ENCODE measurements around the gene RBFOX2. TPM values are rescaled to one million over a fixed set of nuclear protein-coding genes. Genes with fewer than 3 reads are reported as not detected.

Gene RBFOX2
- total and polyA plus RNA-seq, 10 of the 15 experiments (the other 5 are each of a cell fraction or from before 2014, with no cell fraction given): 0.01 to 2.7 (median 0.17) TPM; not detected in 4

DNA sequence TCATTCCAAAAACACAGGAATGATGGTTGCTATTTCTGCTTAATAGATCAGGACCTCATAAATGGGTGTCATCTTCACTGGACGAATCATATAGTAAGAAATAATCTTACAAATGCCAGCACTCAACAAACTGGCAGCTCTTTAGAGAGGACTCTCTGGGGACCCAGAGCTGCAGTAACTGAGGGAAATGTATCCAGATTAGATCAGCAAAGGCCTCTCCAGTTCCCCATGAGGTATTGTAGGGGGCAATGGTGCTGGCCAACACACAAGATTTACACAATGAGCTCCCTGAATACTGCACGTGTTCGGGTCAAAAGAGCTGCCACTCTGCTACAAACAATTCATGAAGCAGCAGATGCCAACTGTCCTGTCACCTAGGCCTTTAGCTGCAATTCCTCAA is 110.2 kb downstream of the RBFOX2 start:
- Histone ChIP-seq H2AFZ (ENCODE audit: control insufficient read depth, low read depth, low read length) (no peak overlapping the region), H3K4me1 (ENCODE audit: control insufficient read depth, insufficient read depth, low read length) (no peaks in the 10 kb centered on the region), H3K27ac (ENCODE audit: control insufficient read depth, insufficient read depth) (no peak overlapping the region), H3K27me3 (replicated peaks in 1 of 2; ENCODE audit: control insufficient read depth in 2 of 2, insufficient read depth in 2 of 2, low read length in 1 of 2) (peaks cover 0 to 2% of the 10 kb centered on the region in 2 experiments; a peak in 2 of 4 replicates), H3K9ac (ENCODE audit: control insufficient read depth, insufficient read depth, low read length) (no peak overlapping the region), H3K4me3 (no peak overlapping the region), H4K20me1 (ENCODE audit: control insufficient read depth, insufficient read depth) (no peaks in the 10 kb centered on the region), H3K4me2 (ENCODE audit: control insufficient read depth, insufficient read depth) (no peak overlapping the region), H3K79me2 (ENCODE audit: control insufficient read depth, insufficient read depth, low read length) (no peaks in the 10 kb centered on the region), H3K9me3 (replicated peaks; ENCODE audit: control insufficient read depth, insufficient read depth, low read length) (no peaks in the 10 kb centered on the region), H3K36me3 (ENCODE audit: control insufficient read depth in 2 of 2, insufficient read depth in 2 of 2, low read length in 1 of 2) (no peaks in the 10 kb centered on the region)
- ChIA-PET POLR2A (no interaction called here), RAD21 (ENCODE audit: unreplicated experiment) (no interaction called here), CTCF (interaction anchor here (0.9 kb wide), 1 partner anchor 292 kb away, joined by 4 read pairs; no protein-coding TSS in a partner anchor), SMC1A (ENCODE audit: uncharacterized antibody, unreplicated experiment) (interaction anchor here (0.6 to 1.0 kb wide), 2 partner anchors 12 to 37 kb away, joined by 3 read pairs; no protein-coding TSS in a partner anchor)
- intact Hi-C loops (cut with micrococcal nuclease; ENCODE audit: unreplicated experiment) (no loop called here), in situ Hi-C loops (cut with MboI) (loop anchor here (5.0 kb wide), 1 partner anchor 296 kb away; no protein-coding TSS in a partner anchor)
- ATAC-seq: no peak
- DNase-seq (ENCODE audit: low read depth, low spot score): no peak
- 4% methylated on average over 3 of the region's 3 CpGs for WGBS (ENCODE audit: insufficient coverage, insufficient replicate concordance, low lambda C conversion rate, missing lambda C conversion rate)
- BruUV-seq (replicated peaks): no TSS peak
- TF ChIP-seq WRNIP1 (IDR thresholded peaks at IDR 0.05; ENCODE audit: borderline replicate concordance, low read depth, low read length) (no peak), SMAD5 (IDR thresholded peaks at IDR 0.05; ENCODE audit: low read depth) (no peak), CUX1 (IDR thresholded peaks at IDR 0.05; ENCODE audit: insufficient replicate concordance, low read depth, low read length) (no peak), MYC (IDR thresholded peaks at IDR 0.05; ENCODE audit: insufficient read depth, insufficient read length, insufficient replicate concordance, low read length, severe bottlenecking) (no peak), FOXK2 (IDR thresholded peaks at IDR 0.05) (no peak), KAT2A (conservative IDR thresholded peaks at IDR 0.05; ENCODE audit: control insufficient read depth, low read depth, low read length) (no peak)
- TF ChIP-seq, protein P1, sequence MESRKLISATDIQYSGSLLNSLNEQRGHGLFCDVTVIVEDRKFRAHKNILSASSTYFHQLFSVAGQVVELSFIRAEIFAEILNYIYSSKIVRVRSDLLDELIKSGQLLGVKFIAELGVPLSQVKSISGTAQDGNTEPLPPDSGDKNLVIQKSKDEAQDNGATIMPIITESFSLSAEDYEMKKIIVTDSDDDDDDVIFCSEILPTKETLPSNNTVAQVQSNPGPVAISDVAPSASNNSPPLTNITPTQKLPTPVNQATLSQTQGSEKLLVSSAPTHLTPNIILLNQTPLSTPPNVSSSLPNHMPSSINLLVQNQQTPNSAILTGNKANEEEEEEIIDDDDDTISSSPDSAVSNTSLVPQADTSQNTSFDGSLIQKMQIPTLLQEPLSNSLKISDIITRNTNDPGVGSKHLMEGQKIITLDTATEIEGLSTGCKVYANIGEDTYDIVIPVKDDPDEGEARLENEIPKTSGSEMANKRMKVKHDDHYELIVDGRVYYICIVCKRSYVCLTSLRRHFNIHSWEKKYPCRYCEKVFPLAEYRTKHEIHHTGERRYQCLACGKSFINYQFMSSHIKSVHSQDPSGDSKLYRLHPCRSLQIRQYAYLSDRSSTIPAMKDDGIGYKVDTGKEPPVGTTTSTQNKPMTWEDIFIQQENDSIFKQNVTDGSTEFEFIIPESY (IDR thresholded peaks at IDR 0.05): no peak
- FAIRE-seq: no peak

Measured in GM12878 (cell line).